HG03066 (cell line): ENCODE data around the gene PCBD2.
"Not testable (repeated sequence)": the region's sequence is repeated elsewhere in the genome, so short reads cannot be mapped to it uniquely, and the experiment has no call there.

ENCODE experiments used
- ATAC-seq: cut with Tn5 transposase; IDR thresholded peaks from one replicate; pipeline ENCODE4 v1.9.1; 2021; ENCODE audit warnings: low read depth; ENCODE audit not compliant: unreplicated experiment

The PCBD2 gene

GRCh38 chr5:134905246-134905996 lies 490 bp downstream of the PCBD2 start:
- peak; percentile 23 for ATAC-seq

GRCh38 chr5:134906811-134907210 lies 1.9 kb downstream of the PCBD2 start:
- ATAC-seq: no peak

- ATAC-seq: not testable (repeated sequence)
Measured at GRCh38 chr5:134910752-134911151, 5.8 kb downstream of the PCBD2 start.

GRCh38 chr5:134911285-134912206 lies 6.6 kb downstream of the PCBD2 start:
- ATAC-seq: no peak

GRCh38 chr5:134913254-134913653 lies 8.3 kb downstream of the PCBD2 start:
- no peak for ATAC-seq

GRCh38 chr5:134913795-134914194 lies 8.9 kb downstream of the PCBD2 start:
- ATAC-seq: no peak

GRCh38 chr5:134917070-134917815 lies 12.3 kb downstream of the PCBD2 start:
- ATAC-seq: no peak

GRCh38 chr5:134918861-134919260 lies 13.9 kb downstream of the PCBD2 start:
- no peak for ATAC-seq

- ATAC-seq: no peak
Measured at GRCh38 chr5:134920848-134921575, 16.1 kb downstream of the PCBD2 start.

- ATAC-seq: no peak
Measured at GRCh38 chr5:134932508-134932907, 27.6 kb downstream of the PCBD2 start.

- ATAC-seq: no peak
Measured at GRCh38 chr5:134934202-134934601, 29.3 kb downstream of the PCBD2 start.

GRCh38 chr5:134935711-134936602 lies 31.0 kb downstream of the PCBD2 start:
- no peak for ATAC-seq

GRCh38 chr5:134937526-134937925 lies 32.6 kb downstream of the PCBD2 start:
- ATAC-seq: no peak

GRCh38 chr5:134938030-134938429 lies 33.1 kb downstream of the PCBD2 start:
- no peak for ATAC-seq

GRCh38 chr5:134939500-134939899 lies 34.6 kb downstream of the PCBD2 start:
- no peak for ATAC-seq

- no peak for ATAC-seq
Measured at GRCh38 chr5:134943547-134943946, 38.6 kb downstream of the PCBD2 start.

- ATAC-seq: no peak
Measured at GRCh38 chr5:134944630-134945029, 39.7 kb downstream of the PCBD2 start.

GRCh38 chr5:134945041-134945440 lies 40.1 kb downstream of the PCBD2 start:
- ATAC-seq: no peak

- no peak for ATAC-seq
Measured at GRCh38 chr5:134948911-134949310, 44.0 kb downstream of the PCBD2 start.
